NCI-H226 (cell line): Measurements from ENCODE around the gene RALGPS1.
"Not testable (repeated sequence)": the region's sequence is repeated elsewhere in the genome, so short reads cannot be mapped to it uniquely, and the experiment has no call there.

Experiments
- DNase-seq: peaks from one replicate; pipeline ENCODE4 v3.0.0-alpha.2; 2015

RALGPS1 gene

GRCh38 chr9:127139071-127139731 lies 224.6 kb downstream of the RALGPS1 start:
- no peak for DNase-seq

- no peak for DNase-seq
Observed at GRCh38 chr9:127139775-127140174, 225.2 kb downstream of the RALGPS1 start.

GRCh38 chr9:127140181-127140580 lies 225.6 kb downstream of the RALGPS1 start:
- DNase-seq = no peak

GRCh38 chr9:127140842-127141675 lies 226.5 kb downstream of the RALGPS1 start:
- DNase-seq = no peak

- no peak for DNase-seq
Observed at GRCh38 chr9:127142291-127142690, 227.7 kb downstream of the RALGPS1 start.

- no peak for DNase-seq
Observed at GRCh38 chr9:127142931-127143464, 228.4 kb downstream of the RALGPS1 start.

- no peak for DNase-seq
Observed at GRCh38 chr9:127143920-127144465, 229.4 kb downstream of the RALGPS1 start.

GRCh38 chr9:127144670-127145445 lies 230.3 kb downstream of the RALGPS1 start:
- no peak for DNase-seq

GRCh38 chr9:127146841-127147240 lies 232.3 kb downstream of the RALGPS1 start:
- DNase-seq = not testable (repeated sequence)

GRCh38 chr9:127147251-127147650 lies 232.7 kb downstream of the RALGPS1 start:
- DNase-seq = no peak

GRCh38 chr9:127148014-127148413 lies 233.4 kb downstream of the RALGPS1 start:
- no peak for DNase-seq

GRCh38 chr9:127149010-127149409 lies 234.4 kb downstream of the RALGPS1 start:
- DNase-seq = no peak

GRCh38 chr9:127149463-127150390 lies 235.1 kb downstream of the RALGPS1 start:
- no peak for DNase-seq

- DNase-seq = no peak
Observed at GRCh38 chr9:127153501-127153900, 238.9 kb downstream of the RALGPS1 start.

GRCh38 chr9:127154003-127154389 lies 239.4 kb downstream of the RALGPS1 start:
- DNase-seq = no peak

- DNase-seq = no peak
Observed at GRCh38 chr9:127154390-127155191, 240.0 kb downstream of the RALGPS1 start.

- no peak for DNase-seq
Observed at GRCh38 chr9:127155314-127155960, 240.9 kb downstream of the RALGPS1 start.

GRCh38 chr9:127158786-127159324 lies 244.3 kb downstream of the RALGPS1 start:
- DNase-seq = no peak

GRCh38 chr9:127159325-127159801 lies 244.8 kb downstream of the RALGPS1 start:
- no peak for DNase-seq
